G401 (cell line): ENCODE measurements around the gene KRTAP10-1. TPM values are rescaled to one million over a fixed set of nuclear protein-coding genes. Genes with fewer than 3 reads are reported as not detected.
"Not testable (repeated sequence)": the region's sequence is repeated elsewhere in the genome, so short reads cannot be mapped to it uniquely, and the experiment has no call there.

Experiments used
- DNase-seq: peaks from one replicate; pipeline ENCODE4 v3.0.0-alpha.2; 2015; ENCODE audit warnings: low spot score
- in situ Hi-C: cut with HindIII; loops from 2 replicates; pipeline ENCODE4 v1.10.0; 2016; ENCODE audit warnings: low sequenced_read_pairs, mixed read lengths
- total RNA-seq: library from RNA; depleted of rRNA; stranded (reverse); fragments of >200 nt; shearing (Covaris generic); gene quantifications from 2 replicates; pipeline ENCODE4 v1.2.3, GENCODE V29; 2014

Gene KRTAP10-1
- total RNA-seq, 1 experiment from 2014 or later, result not detected

DNA sequence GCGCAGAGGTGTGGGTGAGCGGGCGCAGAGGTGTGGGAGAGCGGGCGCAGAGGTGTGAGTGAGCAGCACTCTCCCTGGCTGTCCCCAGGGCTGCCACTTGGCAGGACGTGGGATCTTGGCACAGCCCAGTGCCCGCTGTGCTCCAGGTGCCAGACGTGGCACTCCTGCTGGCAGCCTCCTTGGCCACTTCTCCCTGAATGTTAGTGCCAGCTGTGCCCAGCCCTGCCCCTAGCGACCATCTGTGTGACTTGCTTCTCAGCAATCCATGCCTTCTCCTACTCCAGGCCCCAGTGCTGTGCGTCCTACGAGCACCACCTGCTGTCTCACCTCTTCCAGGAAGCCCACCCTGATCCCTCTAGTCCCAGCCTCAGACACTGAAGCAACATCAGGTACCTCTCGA, 30.5 kb downstream of the KRTAP10-1 start:
- in situ Hi-C loops, result no loop called here
- DNase-seq, result peak; percentile 34

DNA sequence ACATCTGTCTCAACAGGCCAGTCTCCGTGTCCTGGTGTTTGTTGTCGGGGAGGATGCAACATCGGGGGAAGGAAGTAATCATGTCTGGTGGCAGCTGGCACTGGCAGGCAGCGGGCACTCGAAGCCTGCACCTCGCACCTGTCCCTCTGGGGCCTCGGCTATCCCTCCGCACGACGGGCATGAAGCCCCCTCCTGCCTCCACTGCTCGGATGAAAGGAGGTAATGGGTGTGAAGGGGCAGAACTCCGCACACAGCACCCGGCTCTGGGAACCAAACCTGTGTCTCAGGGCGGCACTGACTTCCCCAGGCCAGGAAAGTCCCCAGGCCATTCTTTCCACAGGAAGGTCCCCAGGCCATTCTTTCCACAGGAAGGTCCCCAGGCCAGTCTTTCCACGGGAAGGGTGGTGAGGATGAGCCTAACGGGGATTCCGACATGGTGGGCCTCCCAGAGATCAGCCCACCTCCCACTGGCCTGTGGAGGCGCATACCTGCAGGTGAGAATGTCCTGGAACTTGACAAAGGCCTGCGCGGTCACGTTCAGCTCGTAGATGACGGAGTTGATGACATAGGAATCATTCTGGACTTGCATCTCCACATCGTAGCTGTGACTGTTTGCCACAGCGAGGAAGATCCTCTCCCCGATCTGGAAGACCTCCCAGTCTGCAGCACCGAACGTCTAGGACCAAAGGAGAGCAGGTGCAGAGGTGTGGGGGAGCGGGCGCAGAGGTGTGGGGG, 31.1 kb downstream of the KRTAP10-1 start:
- in situ Hi-C loops, result no loop called here
- no peak for DNase-seq

- no peak for DNase-seq
- in situ Hi-C loops, result no loop called here
These were observed 31.6 kb downstream of the KRTAP10-1 start for GRCh38 chr21:44508426-44508710.

DNA sequence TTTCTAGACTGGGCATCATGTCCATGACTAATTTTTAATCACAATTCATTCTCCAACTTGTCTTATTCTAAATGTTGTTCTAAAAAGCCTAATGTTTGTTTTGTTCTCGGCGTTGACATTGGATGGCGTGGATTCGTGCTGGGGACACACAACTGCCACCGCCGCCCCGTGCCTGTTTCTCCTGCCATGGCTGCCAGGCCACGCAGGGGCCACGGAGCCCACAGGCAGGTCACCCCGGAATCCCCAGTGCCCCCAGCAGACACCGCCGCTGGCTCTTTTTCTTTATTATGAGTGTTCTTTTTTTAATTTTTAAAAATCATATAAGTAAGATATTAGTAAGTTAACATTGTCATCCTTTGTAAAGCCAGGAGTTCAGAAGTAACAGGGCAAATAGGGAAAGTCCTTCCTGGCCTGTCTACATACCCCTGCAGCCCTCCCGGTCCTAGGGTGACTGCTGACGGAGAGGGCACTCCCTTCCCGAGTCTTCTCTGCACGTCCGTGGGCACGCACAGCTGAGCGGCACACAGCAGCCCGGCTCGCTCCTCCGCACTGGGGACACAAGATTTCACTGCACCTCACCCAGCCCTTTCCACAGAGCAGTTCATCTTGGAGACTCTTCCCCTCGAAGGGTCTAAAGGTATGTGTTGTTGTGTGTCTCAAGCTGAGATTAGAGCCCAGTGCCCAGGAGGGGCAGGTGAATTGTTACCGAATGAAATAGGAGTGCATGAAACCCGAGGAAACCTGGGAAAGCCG, 32.1 kb downstream of the KRTAP10-1 start:
- in situ Hi-C loops, result no loop called here

DNA sequence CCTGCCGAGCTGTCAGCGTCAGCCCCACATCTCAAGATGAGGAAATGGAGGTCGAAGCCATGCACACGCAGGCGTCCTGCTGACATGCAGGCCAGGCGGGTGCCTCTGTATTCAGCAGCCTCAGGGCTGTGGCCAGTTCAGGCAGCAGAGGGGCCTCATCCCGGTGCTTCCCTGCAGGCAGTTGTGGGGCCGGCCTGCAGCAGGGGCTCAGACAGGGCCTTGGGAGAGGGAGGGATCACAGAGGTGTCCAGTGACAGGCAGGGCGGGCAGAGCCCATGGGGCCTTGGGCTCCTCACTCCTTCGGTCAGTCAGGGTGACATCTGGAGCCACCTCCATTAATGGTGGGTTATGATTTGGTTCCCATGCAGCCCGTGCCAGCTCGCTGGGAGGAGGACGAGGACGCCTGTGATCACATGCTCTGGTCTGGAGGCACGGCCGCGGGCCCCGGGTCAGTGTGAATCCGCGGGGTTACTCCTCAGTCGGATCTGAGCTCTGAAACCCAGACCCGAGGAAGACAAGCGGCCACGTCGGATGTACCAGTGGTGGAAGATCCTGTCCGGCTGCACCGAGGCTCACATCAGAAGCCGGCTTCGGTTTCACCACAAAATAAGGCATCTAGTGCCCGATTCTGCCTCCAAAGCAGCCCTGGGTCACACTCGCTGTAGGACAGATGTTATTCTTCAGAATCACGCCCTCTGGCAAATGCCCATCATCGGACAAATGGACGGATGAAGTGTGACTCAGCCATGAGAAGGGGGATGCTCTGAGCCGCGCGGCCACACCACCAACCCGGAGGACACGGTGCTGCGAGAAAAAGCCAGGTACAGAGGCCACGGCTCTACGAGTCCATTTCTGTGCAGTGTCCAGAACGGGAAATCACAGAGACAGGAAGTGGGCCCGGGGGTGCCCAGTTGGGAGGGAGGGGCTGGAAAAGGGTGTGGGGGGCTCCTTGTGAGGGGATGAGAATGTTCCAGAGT, 33.4 kb downstream of the KRTAP10-1 start:
- no peak for DNase-seq
- in situ Hi-C loops, result no loop called here

More for the DNA sequence above, 32.1 kb downstream of the KRTAP10-1 start:
- DNase-seq, result no peak

DNA sequence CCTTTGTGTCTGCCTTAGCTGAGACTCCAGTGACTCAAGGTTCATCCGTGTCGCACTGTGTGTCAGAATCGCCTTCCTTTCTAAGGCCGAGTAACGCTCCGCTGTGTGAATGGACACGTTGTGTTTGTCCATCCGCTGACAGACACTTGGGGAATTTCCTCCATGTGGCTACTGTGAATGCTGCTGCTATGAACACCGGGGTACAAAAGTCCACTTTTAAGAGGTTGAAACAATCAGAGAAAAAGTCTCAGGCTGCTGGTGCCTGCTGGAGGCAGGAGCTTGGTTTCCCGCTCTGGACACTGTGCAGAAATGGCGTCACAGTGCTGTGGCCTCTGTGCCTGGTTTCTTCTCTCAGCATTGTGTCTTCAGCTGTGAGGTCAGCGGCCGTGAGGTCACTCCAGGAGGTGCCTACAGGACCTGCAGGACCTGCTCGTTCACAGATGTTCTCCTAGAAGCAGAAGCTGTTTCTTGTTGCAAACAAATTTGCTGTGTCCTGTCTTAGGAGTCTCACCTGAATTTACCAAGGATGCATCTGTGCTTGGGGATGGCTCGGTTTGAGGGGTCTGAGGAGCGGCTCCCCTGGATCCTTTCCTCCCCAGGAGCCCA, 34.2 kb downstream of the KRTAP10-1 start:
- no peak for DNase-seq
- in situ Hi-C loops, result no loop called here

DNA sequence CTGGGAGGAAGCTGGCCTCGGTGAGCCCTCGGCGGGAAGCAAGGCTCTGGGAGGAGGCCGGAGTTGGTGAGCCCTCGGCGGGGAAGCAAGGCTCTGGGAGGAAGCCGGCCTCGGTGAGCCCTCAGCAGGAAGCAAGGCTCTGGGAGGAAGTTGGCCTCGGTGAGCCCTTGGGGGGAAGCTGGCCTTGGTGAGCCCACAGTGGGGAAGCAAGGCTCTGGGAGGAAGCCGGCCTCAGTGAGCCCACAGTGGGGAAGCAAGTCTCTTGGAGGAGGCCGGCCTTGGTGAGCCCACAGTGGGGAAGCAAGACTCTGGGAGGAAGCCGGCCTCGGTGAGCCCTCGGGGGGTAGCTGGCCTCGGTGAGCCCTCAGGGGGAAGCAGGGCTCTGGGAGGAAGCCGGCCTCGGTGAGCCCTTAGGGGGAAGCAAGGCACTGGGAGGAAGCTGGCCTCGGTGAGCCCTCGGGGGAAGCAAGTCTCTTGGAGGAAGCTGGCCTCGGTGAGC, 36.0 kb downstream of the KRTAP10-1 start:
- DNase-seq, result no peak
- in situ Hi-C loops, result no loop called here

- in situ Hi-C loops, DNase-seq: not testable (repeated sequence)
These were observed 36.7 kb downstream of the KRTAP10-1 start for GRCh38 chr21:44503006-44503889.

DNA sequence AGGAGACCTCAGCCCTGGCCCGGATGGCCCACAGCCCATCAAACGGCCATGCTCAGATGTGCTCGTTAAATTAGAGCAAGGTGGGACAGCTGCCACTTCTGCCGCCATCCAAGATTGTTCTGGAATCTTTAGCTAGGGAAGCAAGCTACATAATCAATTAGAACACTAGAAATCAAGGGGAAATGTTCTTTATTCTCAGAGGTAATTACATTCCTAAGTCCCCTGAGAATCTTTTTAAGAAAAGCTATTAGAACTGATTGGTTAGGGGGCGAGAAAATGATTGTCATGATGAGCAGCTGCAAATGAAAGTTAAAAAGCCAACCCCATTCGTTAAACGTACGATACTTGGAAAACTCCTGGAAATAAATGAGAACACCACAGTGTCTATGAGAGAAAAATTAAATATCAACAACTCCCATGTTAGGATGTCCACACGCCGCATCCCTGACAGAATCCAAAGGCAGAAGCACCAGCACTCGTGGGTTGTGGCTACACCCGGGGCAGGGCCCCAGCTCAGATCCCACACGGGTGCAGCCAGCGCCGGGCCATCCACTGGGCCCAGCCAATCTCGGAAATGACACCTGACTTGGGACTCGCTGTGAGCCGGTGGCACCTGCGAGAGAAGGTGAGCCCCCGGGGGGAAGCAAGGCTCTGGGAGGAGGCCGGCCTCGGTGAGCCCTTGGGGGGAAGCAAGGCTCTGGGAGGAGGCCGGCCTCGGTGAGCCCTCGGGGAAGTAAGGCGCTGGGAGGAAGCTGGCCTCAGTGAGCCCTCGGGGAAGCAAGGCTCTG, 37.6 kb downstream of the KRTAP10-1 start:
- no peak for DNase-seq
- in situ Hi-C loops, result no loop called here

DNA sequence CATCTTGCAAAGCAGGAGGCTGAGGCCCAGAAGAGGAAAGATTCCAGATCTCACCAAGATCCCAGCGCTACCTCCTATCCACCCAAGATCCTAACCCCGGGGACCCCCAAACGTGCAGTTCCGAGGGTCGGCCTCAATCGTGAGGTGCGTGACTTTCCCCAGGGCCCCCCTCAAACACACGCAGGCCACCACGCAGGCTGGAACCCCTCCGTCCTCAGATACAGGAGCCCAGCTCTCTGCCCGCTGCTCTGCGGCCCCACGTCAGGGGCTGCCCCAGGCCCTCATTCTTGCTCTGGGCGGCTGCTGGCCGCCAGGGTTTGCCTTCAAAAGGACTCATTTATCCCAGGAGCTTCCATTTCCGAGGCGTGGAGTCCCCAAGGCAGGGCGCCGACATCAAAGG, 39.9 kb downstream of the KRTAP10-1 start:
- DNase-seq, result no peak
- in situ Hi-C loops, result no loop called here

DNA sequence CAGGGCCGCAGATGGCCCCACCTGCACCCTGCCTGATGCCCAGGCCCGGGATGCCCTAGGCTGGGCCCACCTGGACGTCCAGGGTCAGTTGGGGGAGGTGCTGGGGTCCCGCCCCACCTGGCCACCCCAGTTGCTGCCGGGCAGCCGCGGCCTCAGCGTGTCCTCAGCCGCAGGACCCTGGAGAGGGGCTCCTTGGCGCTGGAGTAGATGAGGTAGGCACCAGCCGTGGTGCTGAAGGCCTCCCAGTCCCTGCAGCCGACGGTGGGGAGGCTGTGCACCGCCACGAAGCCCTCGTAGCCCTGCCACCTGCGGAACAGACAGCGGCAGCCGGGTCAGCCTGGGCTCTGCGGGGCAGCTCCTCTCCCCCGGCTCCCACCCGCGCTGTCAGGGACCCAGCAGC, 40.4 kb downstream of the KRTAP10-1 start:
- in situ Hi-C loops, result loop anchor here (25.0 kb wide), 1 partner anchor 288 kb away; no protein-coding TSS in a partner anchor
- no peak for DNase-seq

DNA sequence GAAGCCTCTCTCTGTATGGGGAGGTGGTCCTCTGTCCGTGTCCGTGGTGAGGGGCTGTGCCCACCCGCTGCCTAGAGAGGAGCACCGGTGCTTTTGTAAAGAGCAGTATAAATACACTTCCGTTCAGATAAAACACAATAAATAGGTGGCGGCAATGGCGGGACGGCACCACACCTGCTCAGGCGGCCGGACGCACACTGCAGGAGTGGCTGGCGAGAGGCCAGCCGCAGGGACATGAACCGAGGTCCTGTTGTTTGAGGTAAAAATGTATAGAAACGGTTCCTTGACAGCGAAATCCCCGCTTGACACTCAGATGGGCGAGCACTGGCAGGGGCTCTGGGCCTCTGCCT, 40.8 kb downstream of the KRTAP10-1 start:
- in situ Hi-C loops, result loop anchor here (25.0 kb wide), 1 partner anchor 288 kb away; no protein-coding TSS in a partner anchor
- DNase-seq, result no peak

DNA sequence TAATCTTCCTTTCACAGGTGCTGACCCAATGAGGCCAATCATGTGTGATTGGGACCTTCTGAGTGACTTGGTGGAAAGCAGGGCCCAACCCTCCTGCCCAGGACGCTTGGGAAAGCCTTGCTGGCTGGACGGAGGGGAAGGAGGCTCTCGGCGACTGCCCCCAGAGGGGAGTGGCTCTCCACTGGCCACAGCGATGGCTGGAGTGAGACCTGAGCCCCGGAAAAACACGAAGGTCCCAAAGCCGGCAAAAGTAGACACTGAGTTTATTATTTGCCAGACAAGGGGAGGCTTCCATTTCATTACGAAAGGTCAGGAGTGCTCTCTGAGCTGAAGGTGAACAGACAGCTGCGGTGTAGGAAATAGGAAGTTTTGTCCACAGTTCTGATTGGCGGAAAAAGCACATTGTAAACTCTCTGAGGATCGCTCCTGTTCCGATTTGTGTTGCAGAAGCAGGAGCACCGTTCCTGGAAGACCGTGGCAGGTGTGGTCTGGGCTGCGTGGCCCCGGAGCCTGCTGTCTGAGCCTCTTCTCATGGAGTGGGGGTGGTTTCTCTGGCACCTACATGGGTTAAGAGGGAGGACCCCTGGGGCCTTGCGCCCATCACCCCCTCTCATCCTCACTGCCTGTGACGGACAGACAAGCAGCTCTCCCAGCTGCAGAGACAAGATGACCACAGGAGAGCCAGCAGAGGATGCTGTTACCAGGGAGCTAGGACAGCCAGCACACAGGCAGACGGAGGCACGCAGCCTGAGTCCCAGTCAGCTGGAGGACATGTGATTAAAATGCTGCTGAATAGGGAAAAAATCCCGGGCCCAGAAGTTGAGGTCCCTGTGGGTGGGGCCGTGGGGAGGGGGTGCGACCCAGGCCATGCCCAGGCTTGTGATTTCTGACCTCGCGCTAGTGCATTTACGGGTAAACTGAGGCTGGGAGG, 41.5 kb downstream of the KRTAP10-1 start:
- in situ Hi-C loops, result loop anchor here (25.0 kb wide), 1 partner anchor 289 kb away; no protein-coding TSS in a partner anchor

GRCh38 chr21:44497703-44498126, 42.3 kb downstream of the KRTAP10-1 start:
- in situ Hi-C loops, result loop anchor here (25.0 kb wide), 1 partner anchor 290 kb away; no protein-coding TSS in a partner anchor

More for the DNA sequence above, 41.5 kb downstream of the KRTAP10-1 start:
- no peak for DNase-seq

GRCh38 chr21:44496564-44497550, 43.1 kb downstream of the KRTAP10-1 start:
- in situ Hi-C loops, result loop anchor here (25.0 kb wide), 1 partner anchor 290 kb away; no protein-coding TSS in a partner anchor
- DNase-seq, result peak; percentile 4

More at GRCh38 chr21:44497703-44498126, 42.3 kb downstream of the KRTAP10-1 start:
- DNase-seq, result no peak
